ENCODE results near the gene IL18R1. TPM values are rescaled to one million over a fixed set of nuclear protein-coding genes. Genes with fewer than 3 reads are reported as not detected.
A peak's percentile ranks its signal among the peaks of the same experiment; 100 is the strongest.

Gene IL18R1
- total and polyA plus RNA-seq, 9 of the 15 experiments (the other 6 are each of a cell fraction or from before 2014, with no cell fraction given): 0.55 to 10.0 (median 2.5) TPM

DNA sequence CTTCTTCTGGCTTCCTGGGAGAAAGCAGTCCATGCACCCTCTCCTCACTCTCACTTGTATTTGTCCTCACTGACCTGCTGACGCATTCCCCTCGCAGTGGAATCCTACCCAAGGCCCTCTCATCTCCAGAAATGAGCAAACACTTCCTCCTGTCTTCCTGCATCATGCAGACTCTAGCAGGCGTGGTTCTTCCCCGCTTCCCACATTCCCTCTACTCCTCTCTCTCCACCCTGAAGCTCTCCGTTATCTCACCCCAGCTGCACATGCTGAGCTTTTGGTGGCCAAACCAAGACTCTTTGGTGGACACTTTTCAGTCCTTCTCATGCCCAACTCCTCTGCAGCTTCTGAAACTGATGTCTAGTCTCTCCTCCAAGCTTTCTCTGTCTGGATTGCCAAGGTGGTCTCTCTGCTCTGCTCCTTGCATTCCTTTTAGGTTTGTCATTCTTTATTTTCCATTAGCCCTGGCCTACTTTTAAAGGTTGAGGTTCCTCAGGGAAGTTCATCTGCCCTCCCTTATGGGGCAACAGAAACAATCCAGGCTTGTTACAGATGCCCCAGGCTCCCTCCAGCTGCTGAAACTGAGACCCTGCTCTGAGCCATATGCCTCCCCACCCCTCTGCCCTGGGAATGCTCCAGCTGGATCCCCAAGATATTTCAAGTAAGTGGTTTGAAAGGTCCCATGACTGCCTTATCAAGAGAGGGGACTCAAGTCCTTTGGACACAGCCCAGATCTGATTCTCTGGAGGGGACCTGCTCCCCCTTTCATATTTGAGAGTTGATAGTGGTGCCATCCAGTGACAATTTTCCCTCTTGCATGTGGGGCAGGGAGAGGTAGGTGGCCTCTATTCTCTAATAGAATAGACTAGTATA, 66.5 kb downstream of the IL18R1 start (continued):
- peak; percentile 70; the same call in 1 of the 2 replicates for TF ChIP-seq HDAC2 (IDR thresholded peaks at IDR 0.05)
- no peak for TF ChIP-seq NUFIP1 (IDR thresholded peaks at IDR 0.05; ENCODE audit: partially characterized antibody)
- no peak for TF ChIP-seq TFAM (CRISPR knock-in tag; conservative IDR thresholded peaks at IDR 0.05)
- no peak for TF ChIP-seq ZNF830 (CRISPR knock-in tag; IDR thresholded peaks at IDR 0.05)
- TF ChIP-seq BRF1 (IDR thresholded peaks at IDR 0.05; ENCODE audit: borderline replicate concordance, extremely low read depth, insufficient read length): no peak
- no peak for TF ChIP-seq SREBF1 (IDR thresholded peaks at IDR 0.05; ENCODE audit: borderline replicate concordance, low read depth, low read length)
- peak; percentile 7; the same call in 1 of the 2 replicates for TF ChIP-seq CREM (IDR thresholded peaks at IDR 0.05; ENCODE audit: low read depth)
- TF ChIP-seq, protein P1, sequence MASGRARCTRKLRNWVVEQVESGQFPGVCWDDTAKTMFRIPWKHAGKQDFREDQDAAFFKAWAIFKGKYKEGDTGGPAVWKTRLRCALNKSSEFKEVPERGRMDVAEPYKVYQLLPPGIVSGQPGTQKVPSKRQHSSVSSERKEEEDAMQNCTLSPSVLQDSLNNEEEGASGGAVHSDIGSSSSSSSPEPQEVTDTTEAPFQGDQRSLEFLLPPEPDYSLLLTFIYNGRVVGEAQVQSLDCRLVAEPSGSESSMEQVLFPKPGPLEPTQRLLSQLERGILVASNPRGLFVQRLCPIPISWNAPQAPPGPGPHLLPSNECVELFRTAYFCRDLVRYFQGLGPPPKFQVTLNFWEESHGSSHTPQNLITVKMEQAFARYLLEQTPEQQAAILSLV (tag; IDR thresholded peaks at IDR 0.05): no peak
- TF ChIP-seq SREBF2 (CRISPR knock-in tag; IDR thresholded peaks at IDR 0.05): no peak
- no peak for TF ChIP-seq HNRNPUL1 (IDR thresholded peaks at IDR 0.05; ENCODE audit: low read length)
- TF ChIP-seq, protein P2, sequence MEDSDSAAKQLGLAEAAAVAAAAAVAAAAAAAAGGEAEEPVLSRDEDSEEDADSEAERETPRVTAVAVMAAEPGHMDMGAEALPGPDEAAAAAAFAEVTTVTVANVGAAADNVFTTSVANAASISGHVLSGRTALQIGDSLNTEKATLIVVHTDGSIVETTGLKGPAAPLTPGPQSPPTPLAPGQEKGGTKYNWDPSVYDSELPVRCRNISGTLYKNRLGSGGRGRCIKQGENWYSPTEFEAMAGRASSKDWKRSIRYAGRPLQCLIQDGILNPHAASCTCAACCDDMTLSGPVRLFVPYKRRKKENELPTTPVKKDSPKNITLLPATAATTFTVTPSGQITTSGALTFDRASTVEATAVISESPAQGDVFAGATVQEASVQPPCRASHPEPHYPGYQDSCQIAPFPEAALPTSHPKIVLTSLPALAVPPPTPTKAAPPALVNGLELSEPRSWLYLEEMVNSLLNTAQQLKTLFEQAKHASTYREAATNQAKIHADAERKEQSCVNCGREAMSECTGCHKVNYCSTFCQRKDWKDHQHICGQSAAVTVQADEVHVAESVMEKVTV (CRISPR knock-in tag; IDR thresholded peaks at IDR 0.05): 0 out of 2 replicates have a peak, but pooled peaks have one; percentile 34
- peak; percentile 67; the same call in 1 of the 2 replicates for TF ChIP-seq ZNF766 (CRISPR knock-in tag; conservative IDR thresholded peaks at IDR 0.05)
- no peak for TF ChIP-seq POLR2B (IDR thresholded peaks at IDR 0.05; ENCODE audit: low read depth, partially characterized antibody)
- no peak for TF ChIP-seq RBM14 (IDR thresholded peaks at IDR 0.05; ENCODE audit: borderline replicate concordance, insufficient read depth, low read depth, low read length)
- TF ChIP-seq DIDO1 (tag; IDR thresholded peaks at IDR 0.05; ENCODE audit: low read depth): no peak
- TF ChIP-seq ZNF263 (CRISPR knock-in tag; IDR thresholded peaks at IDR 0.05; ENCODE audit: borderline replicate concordance): no peak
- TF ChIP-seq RCOR1 (IDR thresholded peaks at IDR 0.05; ENCODE audit: borderline replicate concordance in 1 of 2, low read depth in 2 of 2, low read length in 2 of 2): peak in 1 of 2 experiments; percentile 82; a peak in 2 of 4 replicates
- 0 out of 2 replicates have a peak, but pooled peaks have one; percentile 40 for TF ChIP-seq GABPB2 (CRISPR knock-in tag; conservative IDR thresholded peaks at IDR 0.05)
- no peak for TF ChIP-seq KLF10 (CRISPR knock-in tag; IDR thresholded peaks at IDR 0.05)
- TF ChIP-seq, protein P3, sequence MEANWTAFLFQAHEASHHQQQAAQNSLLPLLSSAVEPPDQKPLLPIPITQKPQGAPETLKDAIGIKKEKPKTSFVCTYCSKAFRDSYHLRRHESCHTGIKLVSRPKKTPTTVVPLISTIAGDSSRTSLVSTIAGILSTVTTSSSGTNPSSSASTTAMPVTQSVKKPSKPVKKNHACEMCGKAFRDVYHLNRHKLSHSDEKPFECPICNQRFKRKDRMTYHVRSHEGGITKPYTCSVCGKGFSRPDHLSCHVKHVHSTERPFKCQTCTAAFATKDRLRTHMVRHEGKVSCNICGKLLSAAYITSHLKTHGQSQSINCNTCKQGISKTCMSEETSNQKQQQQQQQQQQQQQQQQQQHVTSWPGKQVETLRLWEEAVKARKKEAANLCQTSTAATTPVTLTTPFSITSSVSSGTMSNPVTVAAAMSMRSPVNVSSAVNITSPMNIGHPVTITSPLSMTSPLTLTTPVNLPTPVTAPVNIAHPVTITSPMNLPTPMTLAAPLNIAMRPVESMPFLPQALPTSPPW (CRISPR knock-in tag; IDR thresholded peaks at IDR 0.05): peak; percentile 96
- no peak for TF ChIP-seq EZH2 (IDR thresholded peaks at IDR 0.05; ENCODE audit: borderline replicate concordance, low read depth, low read length)
- TF ChIP-seq ZNF408 (CRISPR knock-in tag; IDR thresholded peaks at IDR 0.05; ENCODE audit: low read depth): no peak
- TF ChIP-seq ZNF77 (CRISPR knock-in tag; IDR thresholded peaks at IDR 0.05): no peak
- TF ChIP-seq ZEB2 (IDR thresholded peaks at IDR 0.05): 0 out of 2 replicates have a peak, but pooled peaks have one; percentile 29
- no peak for TF ChIP-seq KLF6 (CRISPR knock-in tag; IDR thresholded peaks at IDR 0.05; ENCODE audit: borderline replicate concordance)
- no peak for TF ChIP-seq SMC3 (conservative IDR thresholded peaks at IDR 0.05; ENCODE audit: insufficient read depth, low read depth, low read length)

Data from K562 (cell line).